Activated naive CD4-positive, alpha-beta T cell treated with anti-CD3 and anti-CD28 coated beads, Interleukin-2, amount 50 U/mL, for 24 hours (primary cell): ENCODE data around the gene OR1S1.

Experiments used
- H3K27ac Mint-ChIP-seq: one replicate; pipeline ENCODE4 v1.8.0; 2021; ENCODE audit warnings: mild to moderate bottlenecking, mixed read lengths
- H3K27me3 Mint-ChIP-seq: one replicate; pipeline ENCODE4 v1.8.0; 2021; ENCODE audit warnings: mixed read lengths
- H3K36me3 Mint-ChIP-seq: one replicate; pipeline ENCODE4 v1.8.0; 2021; ENCODE audit warnings: mixed read lengths
- H3K4me1 Mint-ChIP-seq: one replicate; pipeline ENCODE4 v1.8.0; 2021; ENCODE audit warnings: mixed read lengths
- H3K4me3 Mint-ChIP-seq: one replicate; pipeline ENCODE4 v1.8.0; 2021; ENCODE audit warnings: mild to moderate bottlenecking, mixed read lengths
- H3K9me3 Mint-ChIP-seq: one replicate; pipeline ENCODE4 v1.8.0; 2021; ENCODE audit warnings: mixed read lengths

The OR1S1 gene

DNA sequence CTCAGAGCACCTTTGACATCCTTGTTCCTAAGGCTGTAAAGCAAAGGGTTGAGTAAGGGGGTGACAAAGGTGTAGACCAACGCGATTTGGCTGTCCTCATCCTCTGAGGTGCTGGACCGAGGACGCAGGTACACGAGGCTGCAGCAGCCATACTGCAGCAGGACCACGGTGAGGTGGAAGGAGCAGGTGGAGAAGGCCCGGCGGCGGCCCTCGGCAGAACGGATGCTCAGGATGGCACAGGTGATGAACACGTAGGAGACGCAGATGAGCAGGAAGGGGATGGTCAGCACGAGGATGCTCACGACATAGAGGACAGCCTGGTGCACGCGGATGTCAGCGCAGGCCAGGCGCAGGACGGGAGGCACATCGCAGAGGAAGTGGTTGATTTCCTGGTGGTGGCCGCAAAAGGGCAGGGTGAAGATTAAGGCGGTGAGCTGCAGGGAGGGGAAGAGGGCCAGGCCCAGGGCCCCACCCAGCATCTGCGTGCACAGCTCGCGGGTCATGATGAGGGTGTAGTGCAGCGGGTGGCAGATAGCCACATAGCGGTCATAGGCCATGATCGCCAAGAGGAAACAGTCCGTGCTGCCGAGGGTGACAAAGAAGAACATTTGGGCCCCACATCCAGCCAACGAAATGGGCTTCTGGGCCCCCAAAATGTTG, 15.6 kb downstream of the OR1S1 start:
- Mint-ChIP-seq H3K36me3 (no peaks in the 10 kb centered on the region), H3K4me1 (no peaks in the 10 kb centered on the region), H3K27ac (no peak overlapping the region), H3K4me3 (no peak overlapping the region), H3K9me3 (no peaks in the 10 kb centered on the region), H3K27me3 (peaks cover 4% of the 10 kb centered on the region)

- no peak overlapping the region for H3K4me3 Mint-ChIP-seq
- peaks cover 26% of the 10 kb centered on the region for H3K27me3 Mint-ChIP-seq
- no peaks in the 10 kb centered on the region for H3K4me1 Mint-ChIP-seq
- peaks cover 20% of the 10 kb centered on the region for H3K9me3 Mint-ChIP-seq
- H3K27ac Mint-ChIP-seq: no peak overlapping the region
- H3K36me3 Mint-ChIP-seq: no peaks in the 10 kb centered on the region
Observed at GRCh38 chr11:58243954-58244353, 31.4 kb downstream of the OR1S1 start.

- H3K27me3 Mint-ChIP-seq: peaks cover 2% of the 10 kb centered on the region
- no peak overlapping the region for H3K27ac Mint-ChIP-seq
- peaks cover 11% of the 10 kb centered on the region for H3K9me3 Mint-ChIP-seq
- no peaks in the 10 kb centered on the region for H3K4me1 Mint-ChIP-seq
- no peaks in the 10 kb centered on the region for H3K36me3 Mint-ChIP-seq
- no peak overlapping the region for H3K4me3 Mint-ChIP-seq
Observed at GRCh38 chr11:58254936-58255335, 42.4 kb downstream of the OR1S1 start.

DNA sequence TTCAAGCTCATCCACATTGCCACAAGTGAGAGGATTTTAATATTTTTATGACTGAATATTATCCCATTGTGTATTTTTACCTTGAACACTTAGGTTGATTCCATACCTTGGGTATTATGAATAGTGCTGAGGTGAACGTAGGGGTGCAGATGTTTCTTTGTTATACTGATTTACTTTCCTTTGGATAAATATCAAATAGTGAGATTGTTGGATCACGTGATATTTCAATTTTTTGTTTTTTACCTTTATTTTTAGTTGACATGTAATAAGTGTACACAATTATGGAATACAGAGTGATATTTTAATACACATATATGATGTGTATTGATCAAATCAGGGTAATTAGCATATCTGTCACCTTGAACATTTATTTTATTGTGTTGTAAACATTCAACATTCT, 47.5 kb downstream of the OR1S1 start:
- Mint-ChIP-seq H3K4me3 (no peak overlapping the region), H3K36me3 (no peaks in the 10 kb centered on the region), H3K4me1 (no peaks in the 10 kb centered on the region), H3K27ac (no peak overlapping the region), H3K9me3 (peaks cover under 1% of the 10 kb centered on the region), H3K27me3 (peaks cover 7% of the 10 kb centered on the region)
